NCI-H1930 (cell line): ENCODE measurements around the gene TCP11L1.
"Not testable (repeated sequence)": the region's sequence is repeated elsewhere in the genome, so short reads cannot be mapped to it uniquely, and the experiment has no call there.

Experiments
- DNase-seq, 2 experiments: peaks; one replicate each; lab custom pipeline; 2025; lab: John Stamatoyannopoulos, UW

Gene TCP11L1

GRCh38 chr11:33065445-33066178 lies 26.2 kb downstream of the TCP11L1 start:
- DNase-seq = peak; percentile 29 to 39

- no peak for DNase-seq
Observed at GRCh38 chr11:33067294-33067693, 27.9 kb downstream of the TCP11L1 start.

GRCh38 chr11:33068611-33069340 lies 29.4 kb downstream of the TCP11L1 start:
- DNase-seq = no peak

- no peak for DNase-seq
Observed at GRCh38 chr11:33072465-33072864, 33.1 kb downstream of the TCP11L1 start.

GRCh38 chr11:33083918-33084317 lies 44.5 kb downstream of the TCP11L1 start:
- no peak for DNase-seq

GRCh38 chr11:33086017-33086416 lies 46.6 kb downstream of the TCP11L1 start:
- DNase-seq = no peak

GRCh38 chr11:33089776-33090175 lies 50.4 kb downstream of the TCP11L1 start:
- DNase-seq = no peak

- DNase-seq = no peak
Observed at GRCh38 chr11:33094157-33094556, 54.8 kb downstream of the TCP11L1 start.

- DNase-seq = no peak
Observed at GRCh38 chr11:33103836-33104235, 64.5 kb downstream of the TCP11L1 start.

GRCh38 chr11:33109294-33109895 lies 70.0 kb downstream of the TCP11L1 start:
- DNase-seq = no peak

GRCh38 chr11:33110083-33110482 lies 70.7 kb downstream of the TCP11L1 start:
- no peak for DNase-seq

GRCh38 chr11:33116535-33116934 lies 77.2 kb downstream of the TCP11L1 start:
- DNase-seq = no peak

- not testable (repeated sequence) for DNase-seq
Observed at GRCh38 chr11:33122696-33123095, 83.3 kb downstream of the TCP11L1 start.
